Smooth muscle cell (in vitro differentiated cells): ENCODE results near the gene ENGASE. TPM values are rescaled to one million over a fixed set of nuclear protein-coding genes. Genes with fewer than 3 reads are reported as not detected.

Experiments used
- DNase-seq: peaks from one replicate; lab custom pipeline; 2025; ENCODE audit not compliant: unreplicated experiment; lab: John Stamatoyannopoulos, UW
- H2AFZ ChIP-seq: fragments of 200-600 bp; sonication (generic); 2 replicates; pipeline ENCODE4 v1.6.0; 2016; ENCODE audit warnings: antibody characterized with exemption, low read depth, mild to moderate bottlenecking
- H3F3A ChIP-seq: fragments of 200-600 bp; sonication (generic); 2 replicates; pipeline ENCODE4 v1.6.0; 2017; ENCODE audit warnings: antibody characterized with exemption, low read depth
- H3K27ac ChIP-seq: fragments of 200-600 bp; sonication (generic); 2 replicates; pipeline ENCODE4 v1.5.1; 2016; ENCODE audit warnings: low read depth, mild to moderate bottlenecking
- H3K27me3 ChIP-seq: fragments of 200-600 bp; sonication (generic); 2 replicates; pipeline ENCODE4 v1.6.1; 2016; ENCODE audit warnings: low read depth, mild to moderate bottlenecking
- H3K36me3 ChIP-seq: fragments of 200-600 bp; sonication (generic); 2 replicates; pipeline ENCODE4 v1.5.1; 2016; ENCODE audit warnings: low read depth
- H3K4me1 ChIP-seq: fragments of 200-600 bp; sonication (generic); 2 replicates; pipeline ENCODE4 v1.5.1; 2016; ENCODE audit warnings: low read depth
- H3K4me2 ChIP-seq: fragments of 200-600 bp; sonication (generic); 2 replicates; pipeline ENCODE4 v1.6.0; 2016; ENCODE audit warnings: mild to moderate bottlenecking
- H3K4me3 ChIP-seq: fragments of 200-600 bp; sonication (generic); 2 replicates; pipeline ENCODE4 v1.5.1; 2016; ENCODE audit warnings: mild to moderate bottlenecking
- H3K79me2 ChIP-seq: fragments of 200-600 bp; sonication (generic); 2 replicates; pipeline ENCODE4 v1.6.0; 2016; ENCODE audit warnings: low read depth, mild to moderate bottlenecking
- H3K9ac ChIP-seq: fragments of 200-600 bp; sonication (generic); 2 replicates; pipeline ENCODE4 v1.6.0; 2016; ENCODE audit warnings: low read depth
- H3K9me3 ChIP-seq: fragments of 200-600 bp; sonication (generic); replicated peaks from 2 replicates; pipeline ENCODE4 v1.5.1; 2016; ENCODE audit warnings: low read depth
- H4K20me1 ChIP-seq: fragments of 200-600 bp; sonication (generic); 2 replicates; pipeline ENCODE4 v1.6.0; 2016; ENCODE audit warnings: low read depth
- WGBS: methylation state at CpG from one replicate; pipeline ENCODE4 v1.1.7; 2016; ENCODE audit warnings: low lambda C conversion rate; 5-methylcytosine and 5-hydroxymethylcytosine counted together
- polyA plus RNA-seq: library from polyadenylated mRNA; unstranded; fragments of >200 nt; fragmentation: Nextera tagmentation; extraction: Ambion mirVana; gene quantifications from 2 replicates; pipeline ENCODE4 v1.2.1, GENCODE V29; 2016
- total RNA-seq: library from RNA; depleted of rRNA; stranded (reverse); fragments of >200 nt; gene quantifications from 2 replicates; pipeline ENCODE4 v1.2.3, GENCODE V29; 2014
- TF ChIP-seq, protein P1 (sequence below): fragments of 200-600 bp; sonication (generic); IDR thresholded peaks from 2 replicates; pipeline ENCODE4 v1.5.1; 2017; ENCODE audit warnings: borderline replicate concordance, mild to moderate bottlenecking, antibody characterized with exemption; ENCODE audit not compliant: insufficient read depth, poor library complexity, severe bottlenecking

The ENGASE gene
- total and polyA plus RNA-seq, 2 experiments from 2014 or later = 3.8 to 9.6 TPM

DNA sequence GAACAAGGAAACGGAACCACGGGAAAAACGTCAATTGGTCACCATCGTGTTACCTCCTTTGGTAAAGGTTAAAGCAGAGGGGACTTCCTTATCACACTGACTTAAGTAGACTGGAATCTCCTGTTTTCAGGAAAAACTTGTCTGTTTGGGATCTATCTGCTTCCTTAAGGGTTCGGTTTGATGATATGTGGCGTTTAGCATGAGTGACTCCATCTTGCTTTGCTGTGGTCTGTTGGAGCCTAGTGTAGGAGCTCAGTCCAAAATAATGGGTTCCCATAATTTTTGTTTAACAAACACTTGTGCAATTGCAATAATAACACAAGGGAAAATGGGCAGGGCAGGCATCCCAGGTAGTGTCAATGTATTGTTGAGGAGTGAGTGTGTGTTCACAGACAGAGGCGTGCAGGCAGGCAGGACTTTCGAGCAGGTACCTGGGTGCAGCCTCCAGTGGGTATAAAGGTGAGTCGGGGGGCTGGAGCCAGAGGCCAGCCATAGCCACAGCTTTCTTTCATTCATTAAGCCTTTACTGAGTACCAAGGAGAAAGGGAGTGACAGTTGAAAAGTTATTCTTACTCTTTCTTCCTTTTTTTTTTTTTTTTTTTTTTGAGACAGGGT lies 4.3 kb upstream of the ENGASE start:
- H3K27ac ChIP-seq = no peak overlapping the region
- no peak overlapping the region for H3K4me2 ChIP-seq
- peaks cover 2% of the 10 kb centered on the region for H3K4me1 ChIP-seq
- H3K79me2 ChIP-seq = no peaks in the 10 kb centered on the region
- H4K20me1 ChIP-seq = no peaks in the 10 kb centered on the region
- no peaks in the 10 kb centered on the region for H3K9me3 ChIP-seq
- H2AFZ ChIP-seq = no peak overlapping the region
- no peaks in the 10 kb centered on the region for H3K27me3 ChIP-seq
- H3K4me3 ChIP-seq = no peak overlapping the region
- TF ChIP-seq, protein P1, sequence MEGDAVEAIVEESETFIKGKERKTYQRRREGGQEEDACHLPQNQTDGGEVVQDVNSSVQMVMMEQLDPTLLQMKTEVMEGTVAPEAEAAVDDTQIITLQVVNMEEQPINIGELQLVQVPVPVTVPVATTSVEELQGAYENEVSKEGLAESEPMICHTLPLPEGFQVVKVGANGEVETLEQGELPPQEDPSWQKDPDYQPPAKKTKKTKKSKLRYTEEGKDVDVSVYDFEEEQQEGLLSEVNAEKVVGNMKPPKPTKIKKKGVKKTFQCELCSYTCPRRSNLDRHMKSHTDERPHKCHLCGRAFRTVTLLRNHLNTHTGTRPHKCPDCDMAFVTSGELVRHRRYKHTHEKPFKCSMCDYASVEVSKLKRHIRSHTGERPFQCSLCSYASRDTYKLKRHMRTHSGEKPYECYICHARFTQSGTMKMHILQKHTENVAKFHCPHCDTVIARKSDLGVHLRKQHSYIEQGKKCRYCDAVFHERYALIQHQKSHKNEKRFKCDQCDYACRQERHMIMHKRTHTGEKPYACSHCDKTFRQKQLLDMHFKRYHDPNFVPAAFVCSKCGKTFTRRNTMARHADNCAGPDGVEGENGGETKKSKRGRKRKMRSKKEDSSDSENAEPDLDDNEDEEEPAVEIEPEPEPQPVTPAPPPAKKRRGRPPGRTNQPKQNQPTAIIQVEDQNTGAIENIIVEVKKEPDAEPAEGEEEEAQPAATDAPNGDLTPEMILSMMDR = no peak
- no peaks in the 10 kb centered on the region for H3K36me3 ChIP-seq
- H3F3A ChIP-seq = no peaks in the 10 kb centered on the region
- WGBS = 91% methylated on average over 9 of the region's 9 CpGs
- no peak overlapping the region for H3K9ac ChIP-seq
- DNase-seq = no peak

DNA sequence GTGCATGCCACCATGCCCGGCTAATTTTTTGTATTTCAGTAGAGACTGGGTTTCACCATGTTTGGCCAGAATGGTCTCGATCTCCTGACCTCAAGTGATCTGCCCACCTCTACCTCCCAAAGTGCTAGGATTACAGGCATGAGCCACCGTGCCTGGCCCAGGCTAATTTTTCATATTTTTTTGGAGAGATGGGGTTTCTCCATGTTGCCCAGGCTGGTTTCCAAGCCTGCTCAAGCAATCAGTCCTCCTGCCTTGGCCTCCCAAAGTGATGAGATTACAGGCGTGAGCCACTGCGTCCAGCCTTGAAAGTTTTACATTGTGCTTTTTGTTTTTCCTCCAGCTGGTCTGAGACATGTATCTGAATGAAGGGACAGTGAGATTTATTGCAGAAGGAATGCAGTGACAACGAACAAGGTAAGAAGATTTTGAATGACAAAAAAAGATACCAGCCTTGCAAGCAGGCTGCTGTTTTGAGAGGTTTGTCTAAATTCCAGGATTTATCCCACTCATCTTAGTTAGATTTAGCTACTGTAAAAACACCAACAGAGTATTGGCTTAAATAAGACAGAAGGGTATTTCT lies 3.4 kb upstream of the ENGASE start:
- no peaks in the 10 kb centered on the region for H4K20me1 ChIP-seq
- H3K36me3 ChIP-seq = no peaks in the 10 kb centered on the region
- H3K4me3 ChIP-seq = no peak overlapping the region
- no peak overlapping the region for H3K27ac ChIP-seq
- no peak overlapping the region for H3K9ac ChIP-seq
- H3K4me1 ChIP-seq = peaks cover 6% of the 10 kb centered on the region
- TF ChIP-seq, protein P1 = no peak
- WGBS = 88% methylated on average over 6 of the region's 6 CpGs
- H3K4me2 ChIP-seq = no peak overlapping the region
- no peaks in the 10 kb centered on the region for H3K27me3 ChIP-seq
- no peaks in the 10 kb centered on the region for H3K79me2 ChIP-seq
- H3F3A ChIP-seq = no peaks in the 10 kb centered on the region
- DNase-seq = no peak
- no peak overlapping the region for H2AFZ ChIP-seq
- H3K9me3 ChIP-seq = no peaks in the 10 kb centered on the region

DNA sequence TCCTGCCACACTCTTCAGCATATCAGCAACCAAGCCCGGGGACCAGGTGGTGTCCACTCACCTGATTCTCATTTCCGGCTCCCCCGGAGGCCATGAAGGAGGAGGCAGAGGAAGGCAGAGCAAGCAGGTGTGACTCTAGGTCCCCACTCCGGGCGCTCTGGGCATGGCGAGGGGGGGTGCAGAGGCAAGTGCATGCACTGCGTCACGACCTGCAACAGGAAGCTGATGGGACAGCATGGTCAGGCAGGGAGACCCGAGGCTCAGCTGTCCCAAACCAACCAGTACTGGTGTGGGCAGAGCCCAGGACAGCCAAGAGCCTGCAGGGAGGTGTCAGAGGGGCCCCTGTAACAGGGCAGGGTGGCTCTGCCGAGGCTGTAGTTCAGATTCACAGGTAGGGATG lies 2.1 kb upstream of the ENGASE start:
- Histone ChIP-seq H3K27ac (no peak overlapping the region), H3K27me3 (no peaks in the 10 kb centered on the region), H3K4me3 (no peak overlapping the region), H3K9me3 (no peaks in the 10 kb centered on the region), H4K20me1 (no peaks in the 10 kb centered on the region), H3K79me2 (no peaks in the 10 kb centered on the region), H3K4me2 (no peak overlapping the region), H3K4me1 (peaks cover 6% of the 10 kb centered on the region), H3F3A (no peaks in the 10 kb centered on the region), H2AFZ (no peak overlapping the region), H3K36me3 (no peaks in the 10 kb centered on the region), H3K9ac (no peak overlapping the region)
- TF ChIP-seq, protein P1 = no peak
- 96% methylated on average over 10 of the region's 10 CpGs for WGBS
- no peak for DNase-seq

DNA sequence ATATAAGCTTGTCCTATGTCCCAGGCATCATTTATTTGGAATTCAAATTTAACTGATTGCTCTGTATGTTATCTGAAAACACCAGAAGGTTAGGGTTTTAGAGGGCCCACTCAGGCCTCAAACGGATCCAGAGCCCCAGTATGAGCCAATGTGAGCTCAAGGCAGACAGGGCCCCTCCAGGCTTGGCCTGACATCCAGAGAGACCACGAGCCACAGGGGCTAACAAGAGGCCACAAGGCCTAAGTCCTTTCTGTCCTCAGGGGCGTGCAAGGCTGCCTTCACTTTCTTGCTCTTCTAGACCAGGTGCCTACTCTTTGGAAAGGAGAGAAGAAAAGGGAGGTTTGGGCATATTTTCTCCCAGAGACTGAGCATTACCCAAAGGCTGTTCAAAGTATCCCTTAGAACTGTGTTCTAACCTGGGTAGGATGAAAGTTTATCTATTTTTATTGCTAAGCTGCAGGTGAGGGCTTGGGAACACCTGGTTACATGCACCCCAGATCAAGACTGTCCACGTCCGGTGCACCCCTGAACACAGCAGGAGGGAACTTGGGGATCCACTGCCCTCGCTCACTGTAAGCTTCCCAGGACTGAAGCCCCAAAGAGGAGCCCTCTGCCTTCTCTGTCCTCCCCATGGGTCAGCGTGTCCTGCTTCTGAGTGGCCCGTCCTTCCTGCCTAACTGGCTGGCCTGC lies 1.5 kb upstream of the ENGASE start:
- peaks cover 6% of the 10 kb centered on the region for H3K4me1 ChIP-seq
- TF ChIP-seq, protein P1 = no peak
- H3K4me2 ChIP-seq = no peak overlapping the region
- H3K36me3 ChIP-seq = no peaks in the 10 kb centered on the region
- no peak overlapping the region for H2AFZ ChIP-seq
- 91% methylated on average over 8 of the region's 8 CpGs for WGBS
- H3K9me3 ChIP-seq = no peaks in the 10 kb centered on the region
- no peaks in the 10 kb centered on the region for H4K20me1 ChIP-seq
- H3K79me2 ChIP-seq = no peaks in the 10 kb centered on the region
- no peaks in the 10 kb centered on the region for H3K27me3 ChIP-seq
- no peak overlapping the region for H3K27ac ChIP-seq
- H3F3A ChIP-seq = no peaks in the 10 kb centered on the region
- no peak overlapping the region for H3K4me3 ChIP-seq
- no peak overlapping the region for H3K9ac ChIP-seq
- DNase-seq = no peak
